IMR-90 (cell line): ENCODE results near the gene GPR160. TPM values are rescaled to one million over a fixed set of nuclear protein-coding genes. Genes with fewer than 3 reads are reported as not detected.

Source experiments
- ATAC-seq: fragments of 200-7000 bp; cut with Tn5 transposase; 2 replicates; pipeline ENCODE4 v1.9.1; 2020; ENCODE audit warnings: low read depth, mild to moderate bottlenecking, moderate library complexity
- BruUV-seq: library from RNA; stranded (reverse); fragments of 400-500 nt; replicated peaks from 2 replicates; lab custom pipeline; 2021; lab: Mats Ljungman, UMichigan
- CTCF ChIA-PET: fragments of 300-600 bp; formaldehyde crosslinking; extraction: SDS; loops from one replicate; lab custom pipeline; 2021; ENCODE audit warnings: antibody characterized with exemption; lab: Yijun Ruan, JAX
- POLR2A ChIA-PET: fragments of 300-600 bp; sonication (Branson Sonifier 250); formaldehyde crosslinking; loops from one replicate; lab custom pipeline; 2022; ENCODE audit warnings: antibody characterized with exemption; ENCODE audit not compliant: unreplicated experiment; lab: Charles Lee
- DNase-seq: peaks from one replicate; pipeline ENCODE4 v3.0.0; 2013
- H2AFZ ChIP-seq: replicated peaks from 2 replicates; pipeline ENCODE3; 2013; ENCODE audit warnings: low read length, mild to moderate bottlenecking; ENCODE audit not compliant: poor library complexity
- H2AK5ac ChIP-seq: 2 replicates; pipeline ENCODE4 v1.6.1; 2013; ENCODE audit warnings: low read depth, low read length, inconsistent platforms
- H2AK9ac ChIP-seq: replicated peaks from 2 replicates; pipeline ENCODE3; 2013; ENCODE audit warnings: mild to moderate bottlenecking, low read depth, low read length, moderate library complexity; ENCODE audit not compliant: poor library complexity
- H2BK120ac ChIP-seq: 2 replicates; pipeline ENCODE4 v1.6.1; 2013; ENCODE audit warnings: low read depth, low read length, inconsistent platforms
- H2BK15ac ChIP-seq: 3 replicates; pipeline ENCODE4 v1.6.1; 2013; ENCODE audit warnings: low read depth, low read length, inconsistent platforms
- H2BK20ac ChIP-seq: 2 replicates; pipeline ENCODE4 v1.6.1; 2013; ENCODE audit warnings: low read depth, mild to moderate bottlenecking, inconsistent platforms, low read length, moderate library complexity
- H2BK5ac ChIP-seq: 2 replicates; pipeline ENCODE4 v1.6.1; 2013; ENCODE audit warnings: mild to moderate bottlenecking, low read depth, low read length, inconsistent platforms; ENCODE audit not compliant: poor library complexity, severe bottlenecking
- H3K14ac ChIP-seq: replicated peaks from 2 replicates; pipeline ENCODE4 v1.6.1; 2013; ENCODE audit warnings: low read depth, low read length, inconsistent platforms
- H3K18ac ChIP-seq: 2 replicates; pipeline ENCODE4 v1.6.1; 2013; ENCODE audit warnings: low read depth, low read length, control low read depth
- H3K23ac ChIP-seq: 2 replicates; pipeline ENCODE4 v1.6.1; 2013; ENCODE audit warnings: low read depth, low read length, inconsistent platforms
- H3K27ac ChIP-seq: 2 replicates; pipeline ENCODE4 v1.5.1; 2013; ENCODE audit warnings: mild to moderate bottlenecking, control low read depth, low read length; ENCODE audit not compliant: insufficient read depth
- H3K27me3 ChIP-seq: 2 replicates; pipeline ENCODE4 v1.6.1; 2013; ENCODE audit warnings: low read length; ENCODE audit not compliant: control insufficient read depth, insufficient read depth
- H3K36me3 ChIP-seq: 2 replicates; pipeline ENCODE4 v1.6.1; 2013; ENCODE audit warnings: low read length, mixed read lengths; ENCODE audit not compliant: control insufficient read depth, insufficient read depth
- H3K4ac ChIP-seq: 2 replicates; pipeline ENCODE4 v1.6.1; 2013; ENCODE audit warnings: low read depth, low read length, inconsistent platforms
- H3K4me1 ChIP-seq: 2 replicates; pipeline ENCODE4 v1.6.1; 2013; ENCODE audit warnings: low read length, mixed read lengths; ENCODE audit not compliant: control insufficient read depth, insufficient read depth
- H3K4me2 ChIP-seq: 2 replicates; pipeline ENCODE4 v1.6.1; 2013; ENCODE audit warnings: low read depth, mild to moderate bottlenecking, control low read depth, low read length, moderate library complexity
- H3K4me3 ChIP-seq: 2 replicates; pipeline ENCODE4 v1.5.1; 2013; ENCODE audit warnings: low read depth, mild to moderate bottlenecking, control low read depth, low read length, moderate library complexity; ENCODE audit not compliant: insufficient read depth
- H3K56ac ChIP-seq: 2 replicates; pipeline ENCODE4 v1.6.1; 2013; ENCODE audit warnings: low read length, inconsistent platforms; ENCODE audit not compliant: insufficient read depth; ENCODE audit errors: extremely low read depth
- H3K79me1 ChIP-seq, 2 experiments: 2 replicates each; pipeline ENCODE4 v1.6.1; 2013; ENCODE audit warnings: low read length in 2 of 2, inconsistent platforms in 1 of 2, low read depth in 1 of 2
- H3K9ac ChIP-seq: 2 replicates; pipeline ENCODE4 v1.6.1; 2013; ENCODE audit warnings: low read depth, low read length, control low read depth
- H3K9me1 ChIP-seq: 2 replicates; pipeline ENCODE4 v1.6.1; 2013; ENCODE audit warnings: low read length, inconsistent platforms; ENCODE audit not compliant: insufficient read depth
- H3K9me3 ChIP-seq: 2 replicates; pipeline ENCODE4 v1.6.1; 2013; ENCODE audit warnings: low read length; ENCODE audit not compliant: control insufficient read depth, insufficient read depth
- H4K20me1 ChIP-seq: 2 replicates; pipeline ENCODE4 v1.6.1; 2013; ENCODE audit warnings: low read length, inconsistent platforms; ENCODE audit not compliant: insufficient read depth
- H4K5ac ChIP-seq: 2 replicates; pipeline ENCODE4 v1.6.1; 2013; ENCODE audit warnings: mild to moderate bottlenecking, low read depth, low read length, control low read depth
- H4K8ac ChIP-seq, 2 experiments: 2 replicates each; pipeline ENCODE4 v1.6.1; 2013; ENCODE audit warnings: low read depth in 2 of 2, low read length in 2 of 2, control low read depth in 1 of 2, inconsistent platforms in 1 of 2
- H4K91ac ChIP-seq: 2 replicates; pipeline ENCODE4 v1.6.1; 2013; ENCODE audit warnings: low read depth, low read length, inconsistent platforms; ENCODE audit not compliant: insufficient read depth
- MAFK ChIP-seq: IDR thresholded peaks from 2 replicates; pipeline ENCODE4 v1.6.1; 2012; ENCODE audit warnings: low read depth, low read length, improper control_type of control experiment
- WGBS, 2 experiments: methylation state at CpG; one replicate each; pipeline versions ENCODE4 v1.1.5 to v1.1.7; 2013; ENCODE audit warnings: missing lambda C conversion rate in 2 of 2; ENCODE audit not compliant: insufficient read length in 1 of 2; ENCODE audit errors: extremely low coverage in 2 of 2; 5-methylcytosine and 5-hydroxymethylcytosine counted together
- dilution Hi-C: fragments of 300-500 bp; cut with HindIII; formaldehyde crosslinking; loops from one replicate; pipeline ENCODE4 v1.14.3; 2018; ENCODE audit warnings: low sequenced_read_pairs; ENCODE audit not compliant: unreplicated experiment
- in situ Hi-C: fragments of 300-500 bp; cut with MboI; formaldehyde crosslinking; loops from 3 replicates; pipeline ENCODE4 v1.14.3; 2019; ENCODE audit warnings: low sequenced_read_pairs, inconsistent platforms, mixed read lengths
- intact Hi-C: fragments of 100-400 bp; cut with micrococcal nuclease; formaldehyde crosslinking; loops from 2 replicates; pipeline ENCODE4 v1.10.0; 2022
- polyA plus RNA-seq, 3 experiments: library from polyadenylated mRNA; depleted of rRNA; stranded (reverse); fragments of >200 nt; gene quantifications; 2 replicates each; pipeline ENCODE4 v1.2.3, GENCODE V29; 2012; ENCODE audit warnings: low replicate concordance in 1 of 3
- total RNA-seq: library from RNA; depleted of rRNA; stranded (reverse); fragments of >200 nt; gene quantifications from 2 replicates; pipeline ENCODE4 v1.2.3, GENCODE V29; 2012

GPR160 gene
- total and polyA plus RNA-seq, 2 of the 4 experiments (the other 2 are of a cell fraction) = 0.09 to 0.18 TPM

DNA sequence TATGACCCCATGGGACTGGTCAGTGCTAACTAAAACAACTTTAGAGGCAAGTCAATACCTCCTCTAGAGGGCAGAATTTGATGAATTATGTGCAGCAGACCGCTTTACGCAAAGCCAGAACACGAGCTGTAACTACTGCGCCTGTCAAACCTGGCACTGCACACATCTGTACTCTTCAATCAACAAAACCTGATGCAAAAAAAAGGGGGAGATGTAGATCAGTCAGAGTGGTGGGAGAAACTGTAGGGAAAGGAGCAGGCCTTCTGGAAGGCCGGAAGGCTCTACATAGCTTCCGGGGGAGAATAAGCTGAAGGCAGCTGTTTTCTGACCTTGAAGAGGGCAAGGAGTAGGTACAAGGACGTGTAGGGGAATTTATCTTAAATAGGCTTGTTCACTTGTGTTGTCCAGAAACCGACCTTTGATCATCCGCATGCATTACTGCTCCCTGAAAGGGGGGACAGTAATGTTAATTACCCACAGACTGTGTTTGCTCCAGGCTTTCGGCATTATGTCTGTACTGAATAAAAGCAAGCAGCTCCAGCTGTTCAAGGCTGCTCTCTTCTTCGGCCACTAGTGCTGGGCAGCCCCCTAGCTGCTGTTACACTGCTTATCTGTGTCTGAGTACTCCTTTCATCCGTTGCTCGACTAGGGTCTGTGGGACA is 41.0 kb downstream of the GPR160 start:
- ATAC-seq = peak; percentile 15; the same call in 1 of the 2 replicates
- POLR2A ChIA-PET = no interaction called here
- Histone ChIP-seq H3K27me3 (no peaks in the 10 kb centered on the region), H2BK120ac (no peak overlapping the region), H2BK20ac (no peak overlapping the region), H3K79me1 (no peaks in the 10 kb centered on the region), H4K20me1 (no peaks in the 10 kb centered on the region), H4K8ac (no peak overlapping the region), H4K5ac (no peak overlapping the region), H2AFZ (no peak overlapping the region), H3K27ac (no peak overlapping the region), H3K9ac (no peak overlapping the region), H3K4me2 (no peak overlapping the region), H2AK5ac (no peak overlapping the region), H3K4me3 (no peak overlapping the region), H3K14ac (no peak overlapping the region), H3K36me3 (peaks cover 4% of the 10 kb centered on the region; the same call in 1 of the 2 replicates), H2BK15ac (no peak overlapping the region), H3K9me3 (no peaks in the 10 kb centered on the region), H2AK9ac (no peak overlapping the region), H3K56ac (no peak overlapping the region), H3K23ac (no peak overlapping the region), H3K9me1 (no peaks in the 10 kb centered on the region), H3K4ac (no peak overlapping the region), H3K4me1 (peaks cover 1% of the 10 kb centered on the region; the same call in 1 of the 2 replicates), H3K18ac (no peak overlapping the region), H2BK5ac (no peak overlapping the region), H4K91ac (no peak overlapping the region)
- intact Hi-C loops = no loop called here
- no TSS peak for BruUV-seq
- CTCF ChIA-PET = no interaction called here
- DNase-seq = no peak
- 87% methylated on average over 3 of the region's 13 CpGs; no CpG with 5 or more reads in 1 of the 2 experiments for WGBS, 2 experiments
- no peak for TF ChIP-seq MAFK
- in situ Hi-C loops = no loop called here
- dilution Hi-C loops = no loop called here
